HG02759 (cell line): ENCODE data around the gene TRNP1.

ENCODE experiments used
- ATAC-seq: cut with Tn5 transposase; IDR thresholded peaks from one replicate; pipeline ENCODE4 v1.9.1; 2021; ENCODE audit warnings: mild to moderate bottlenecking, moderate library complexity; ENCODE audit not compliant: unreplicated experiment

The TRNP1 gene

DNA sequence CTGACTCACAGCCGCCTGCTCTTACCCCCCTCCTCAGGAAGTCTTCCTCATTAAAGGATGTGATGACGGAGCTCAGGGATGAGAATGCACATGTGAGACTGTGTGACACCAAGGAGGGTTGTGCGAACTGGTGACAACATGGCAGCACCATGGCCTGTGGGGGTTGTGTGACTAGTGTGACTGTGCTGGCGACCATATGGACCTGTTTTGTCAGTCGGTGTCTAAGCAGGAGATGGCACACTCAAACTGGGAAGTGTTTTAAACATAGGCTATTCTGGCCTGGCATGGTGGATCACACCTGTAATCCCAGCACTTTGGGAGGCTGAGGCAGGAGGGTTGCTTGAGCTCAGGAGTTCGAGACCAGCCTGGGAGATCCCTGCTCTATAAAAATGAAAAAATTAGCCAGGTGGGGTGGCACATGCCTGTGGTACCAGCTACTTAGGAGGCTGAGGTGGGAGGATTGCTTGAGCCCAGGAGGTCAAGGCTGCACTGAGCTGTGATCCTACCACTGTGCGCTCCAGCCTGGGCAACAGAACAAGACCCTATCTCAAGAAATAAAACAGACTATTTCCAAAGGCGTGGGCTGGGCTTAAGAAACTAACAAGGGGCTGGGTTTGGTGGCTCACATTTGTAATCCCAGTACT, 7.4 kb downstream of the TRNP1 start:
- ATAC-seq, result no peak

DNA sequence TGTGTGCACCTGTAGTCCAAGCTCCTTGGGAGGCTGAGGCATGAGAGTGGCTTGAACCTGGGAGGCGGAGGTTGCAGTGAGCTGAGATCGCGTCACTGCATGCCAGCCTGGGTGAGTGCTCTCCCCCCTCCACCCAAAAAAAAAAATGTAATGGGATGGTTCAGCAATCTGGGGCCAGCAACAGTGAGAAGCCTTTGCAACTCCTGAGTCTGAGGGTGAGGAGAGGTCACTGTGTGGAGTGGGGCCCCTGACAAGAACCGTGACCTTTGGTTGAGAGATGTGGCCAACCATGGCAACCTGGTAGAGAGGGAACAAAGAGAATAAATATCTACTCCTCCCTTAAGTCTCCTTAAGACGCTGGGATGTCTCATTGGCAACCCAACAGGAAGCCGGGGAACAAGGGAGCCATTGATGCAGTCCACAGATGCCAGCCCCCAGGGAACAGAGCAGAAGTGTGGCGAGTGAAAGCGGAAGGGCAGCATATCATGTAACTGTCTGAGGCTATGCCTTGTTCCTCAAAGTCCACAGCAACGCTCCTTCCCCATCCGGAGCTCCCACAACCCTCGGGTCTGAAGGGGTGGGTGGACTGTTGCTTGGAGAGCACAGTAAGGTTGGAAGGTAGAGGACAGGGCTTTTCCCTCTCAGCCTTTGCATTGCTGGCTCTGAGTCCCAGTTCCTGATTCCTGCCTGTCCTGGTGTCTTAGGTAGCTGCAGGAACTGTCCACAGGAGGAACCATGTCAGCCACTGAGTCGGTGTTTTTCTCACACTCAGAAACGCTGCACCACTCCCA, 8.3 kb downstream of the TRNP1 start:
- peak; percentile 46 for ATAC-seq

DNA sequence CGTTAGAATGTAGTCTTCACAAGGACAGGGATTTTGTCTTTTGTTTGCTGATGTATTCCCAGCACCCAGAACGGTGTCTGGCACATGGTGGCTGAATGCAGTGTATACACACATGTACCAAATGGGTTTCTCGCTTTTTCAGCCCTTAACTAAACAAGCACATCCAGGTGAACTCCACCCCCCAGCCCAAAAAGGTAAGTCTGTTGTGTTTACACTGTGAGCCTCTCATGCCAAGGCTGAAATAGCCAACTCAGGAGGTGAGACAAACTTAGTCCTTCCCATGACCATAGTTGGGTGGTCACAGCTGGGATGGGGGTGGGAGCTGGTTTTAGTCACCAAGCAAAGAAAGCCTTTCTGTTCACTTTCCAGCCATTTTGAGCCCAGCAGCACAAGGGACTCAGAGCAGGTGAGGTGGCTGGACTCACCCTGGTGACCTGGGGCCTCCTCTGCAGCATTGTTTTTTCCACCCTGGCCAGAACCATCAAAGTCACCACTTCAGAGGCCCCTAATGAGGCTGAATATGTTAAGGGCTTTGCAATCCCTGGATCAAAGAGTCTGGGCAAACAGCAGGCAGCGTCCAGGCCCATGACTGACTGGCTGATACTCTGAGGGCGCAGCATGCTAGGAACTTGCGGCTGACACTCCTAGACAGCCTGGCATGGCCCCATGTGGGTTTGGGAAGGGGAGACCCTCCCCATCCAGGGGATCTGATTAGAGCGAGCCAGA, 10.4 kb downstream of the TRNP1 start:
- no peak for ATAC-seq

DNA sequence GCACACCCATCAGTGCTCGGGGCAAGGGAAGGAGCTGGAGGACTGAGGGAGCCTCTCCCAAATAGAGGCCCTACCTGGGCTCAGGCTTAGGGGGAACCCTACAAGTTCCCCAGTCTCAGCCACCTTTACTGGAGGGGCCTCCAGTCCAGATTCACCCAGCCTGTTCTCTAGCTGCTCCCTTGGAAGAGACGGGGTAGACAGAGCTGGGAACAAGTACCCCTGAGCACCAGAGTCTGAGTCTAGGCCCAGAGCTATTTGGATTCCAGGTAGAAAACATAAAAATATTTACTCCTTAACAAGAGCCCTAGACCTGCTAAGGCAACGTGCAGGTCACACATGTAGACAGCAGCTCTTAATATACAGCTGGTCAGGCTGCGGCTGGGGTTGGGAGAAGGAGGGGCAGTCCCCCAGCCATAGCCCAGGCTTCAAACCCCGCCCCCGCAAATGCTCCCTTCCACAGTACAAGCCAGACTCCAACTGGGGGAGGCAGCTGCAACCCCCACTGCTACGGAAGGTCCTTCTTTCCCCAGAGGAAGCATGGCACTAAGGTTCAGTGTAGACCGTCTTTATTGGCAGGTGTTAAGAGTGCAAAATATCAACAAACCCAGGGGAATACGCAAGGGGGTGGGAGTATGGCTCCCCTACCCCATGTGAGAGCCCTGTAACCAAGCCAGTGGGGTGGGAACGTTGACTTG, 11.1 kb downstream of the TRNP1 start:
- ATAC-seq, result no peak

DNA sequence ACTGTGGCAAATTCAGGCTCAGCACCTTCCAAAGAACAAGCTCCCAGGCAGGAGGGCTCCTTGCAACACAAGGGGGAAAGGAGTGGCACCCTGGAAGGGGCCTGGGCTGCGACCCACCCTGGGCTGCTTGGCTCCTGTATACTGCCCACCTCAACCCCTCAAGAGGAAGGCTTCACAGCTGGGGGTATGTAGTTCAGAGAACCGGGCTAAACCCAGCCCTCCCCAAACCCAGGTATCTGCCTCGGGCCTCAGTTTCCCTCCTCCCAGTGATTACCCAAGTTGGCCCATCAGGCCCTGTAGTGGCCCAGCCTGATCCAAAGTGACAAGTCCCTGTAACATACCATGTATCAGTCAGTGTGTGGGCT, 11.7 kb downstream of the TRNP1 start:
- ATAC-seq, result no peak

DNA sequence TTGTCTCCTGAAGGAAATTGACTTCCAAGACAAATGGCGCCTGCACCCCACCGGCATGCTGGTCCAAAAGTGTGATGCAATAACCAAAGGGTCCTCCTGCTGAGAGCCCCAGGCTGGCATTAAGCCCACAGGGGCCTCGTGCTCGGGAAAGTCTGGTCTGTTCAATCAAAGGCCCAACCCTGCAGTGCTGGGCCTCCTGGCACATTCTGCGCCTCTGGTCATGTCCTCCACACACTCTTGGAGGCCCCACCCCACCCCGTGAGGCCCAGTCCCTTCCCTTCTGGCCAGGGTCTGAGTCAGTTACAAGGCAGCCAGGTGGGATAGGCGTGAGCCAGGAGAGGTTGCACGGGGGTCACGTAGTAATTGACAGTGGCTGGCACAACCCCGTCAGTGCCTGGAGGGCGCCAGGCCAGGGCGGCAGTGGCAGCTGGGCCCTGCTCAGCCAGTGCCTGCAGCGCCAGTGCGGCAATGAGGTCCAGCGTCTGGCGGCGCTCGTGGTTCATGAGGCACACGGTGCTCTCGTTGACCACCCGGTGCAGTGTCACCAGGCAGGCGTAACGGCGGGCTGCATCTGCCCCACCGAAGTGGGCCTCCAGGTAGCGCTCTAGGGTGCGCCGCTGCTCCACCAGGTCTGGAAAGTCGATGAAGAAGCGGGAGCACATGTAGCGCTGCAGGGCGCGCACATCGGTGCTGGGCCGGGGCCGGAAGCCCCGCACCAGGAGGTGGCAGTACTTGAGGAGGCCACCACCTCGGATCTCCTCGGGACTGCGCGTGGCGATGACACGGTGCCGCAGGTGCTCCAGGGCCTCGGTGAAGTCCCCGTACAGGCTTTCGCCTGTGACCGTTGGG, 12.4 kb downstream of the TRNP1 start:
- ATAC-seq, result no peak

DNA sequence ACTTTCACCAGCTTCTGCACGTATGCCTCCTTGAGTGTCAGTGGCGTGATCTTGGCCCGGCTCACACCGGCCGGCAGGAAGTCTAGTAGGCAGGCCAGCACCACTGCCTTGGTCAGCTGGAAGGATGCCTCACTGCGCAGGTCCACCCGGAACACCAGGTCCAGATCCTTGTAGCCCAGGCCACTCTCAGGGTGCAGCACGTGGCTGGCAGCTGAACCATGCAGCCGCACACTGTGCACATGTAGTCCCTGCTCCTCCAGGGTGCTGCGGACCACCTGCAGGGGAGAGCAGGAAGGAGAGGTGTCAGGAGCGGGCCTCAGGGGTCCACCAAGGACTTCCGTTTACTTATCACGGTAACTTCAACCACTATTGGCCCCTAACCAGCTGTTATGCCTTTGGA, 13.2 kb downstream of the TRNP1 start:
- no peak for ATAC-seq

DNA sequence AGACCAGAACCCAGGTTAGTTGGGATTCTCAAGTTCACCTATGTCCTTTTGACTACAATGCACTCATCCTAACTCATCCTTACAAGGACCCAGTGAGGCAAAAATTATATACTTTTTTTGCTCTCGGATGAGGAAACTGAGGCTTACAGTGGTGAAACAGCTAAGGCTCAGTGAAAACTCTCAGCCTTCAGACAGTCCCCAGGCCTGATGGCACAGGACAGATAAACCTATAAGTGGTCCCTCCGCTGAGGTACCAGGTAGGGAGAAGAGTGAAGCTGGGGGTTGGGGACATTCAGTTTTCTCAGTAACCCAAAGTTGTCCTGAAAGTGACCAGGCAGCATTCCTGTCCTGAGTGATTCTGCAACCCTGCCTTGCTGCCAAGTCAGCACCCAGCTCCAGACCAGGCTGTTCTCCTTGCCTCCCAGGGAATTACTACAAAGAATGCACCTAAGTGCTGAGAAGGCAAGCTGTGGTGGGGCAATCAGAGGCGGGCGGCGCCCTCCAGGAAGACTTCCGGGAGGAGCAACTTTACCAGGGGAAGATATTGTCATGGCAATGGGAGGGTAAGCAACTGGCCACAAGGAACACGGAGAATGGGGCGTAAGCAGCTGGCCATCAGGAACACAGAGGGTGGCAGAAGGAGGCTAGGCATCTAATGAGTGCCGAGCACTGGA, 14.6 kb downstream of the TRNP1 start:
- no peak for ATAC-seq

DNA sequence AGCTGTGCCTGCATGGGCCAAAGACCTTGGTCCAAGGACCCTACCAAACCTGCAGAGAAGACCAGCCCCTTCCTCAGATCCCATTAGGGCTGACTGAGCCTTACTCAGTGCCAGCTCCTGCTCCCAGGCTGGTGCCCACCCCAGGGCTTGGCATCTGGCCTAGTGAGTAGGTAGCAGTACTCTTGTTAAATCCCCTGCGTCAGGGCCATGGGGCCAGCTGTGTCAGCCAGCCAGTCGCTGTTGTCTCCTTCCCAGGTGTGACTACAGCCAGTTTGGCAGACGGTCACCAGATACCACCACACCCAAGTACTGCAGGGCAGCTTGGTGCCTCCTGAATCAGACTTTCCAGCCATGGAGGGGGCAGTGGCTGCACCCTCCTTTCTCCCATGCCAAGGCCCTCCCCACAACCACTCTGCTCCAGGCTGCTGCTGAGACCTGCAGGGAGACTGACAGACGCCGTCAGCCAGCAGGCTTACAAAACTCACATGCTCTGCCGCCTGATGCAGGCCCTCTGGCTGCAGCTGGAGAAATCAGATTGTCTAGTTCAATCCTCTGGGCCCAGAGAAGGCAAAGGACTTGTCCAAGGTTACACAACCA, 16.2 kb downstream of the TRNP1 start:
- ATAC-seq, result no peak

DNA sequence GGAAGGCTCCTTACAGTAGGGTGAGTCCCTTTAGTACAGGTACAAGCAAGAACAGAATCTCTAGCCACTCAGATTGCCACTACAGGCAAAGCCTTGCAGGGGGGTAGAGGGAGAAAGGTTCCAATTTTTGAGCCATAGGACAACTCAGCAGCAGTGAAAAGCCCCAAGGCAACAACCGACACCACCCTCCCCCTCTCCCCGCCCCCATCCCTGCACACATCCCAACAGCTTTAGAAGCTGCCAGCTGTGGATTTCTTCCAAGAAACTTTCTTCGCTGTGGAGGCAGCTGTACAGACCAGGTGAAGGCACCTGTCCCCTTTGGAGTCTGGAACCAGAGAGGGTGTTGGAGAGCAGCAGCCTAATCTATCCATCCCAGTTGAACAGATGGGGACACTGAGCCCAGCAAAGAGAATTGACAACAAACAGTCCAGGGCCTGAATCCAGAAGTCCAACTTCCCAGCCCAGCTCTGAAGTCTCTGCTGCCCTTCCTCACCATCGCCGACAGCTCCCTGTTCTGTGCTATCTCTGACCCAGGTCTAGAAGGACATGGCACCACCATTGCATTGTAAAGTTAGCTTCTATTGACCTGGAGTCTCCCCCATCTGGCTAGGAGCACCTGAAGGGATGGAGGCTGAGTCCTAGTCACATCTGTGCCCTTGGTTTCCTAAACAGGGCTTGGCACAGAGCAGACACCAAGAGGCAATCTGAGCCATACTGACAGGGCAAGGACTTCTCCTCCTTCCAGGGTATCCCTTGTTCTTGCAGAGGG, 16.9 kb downstream of the TRNP1 start:
- ATAC-seq, result no peak

DNA sequence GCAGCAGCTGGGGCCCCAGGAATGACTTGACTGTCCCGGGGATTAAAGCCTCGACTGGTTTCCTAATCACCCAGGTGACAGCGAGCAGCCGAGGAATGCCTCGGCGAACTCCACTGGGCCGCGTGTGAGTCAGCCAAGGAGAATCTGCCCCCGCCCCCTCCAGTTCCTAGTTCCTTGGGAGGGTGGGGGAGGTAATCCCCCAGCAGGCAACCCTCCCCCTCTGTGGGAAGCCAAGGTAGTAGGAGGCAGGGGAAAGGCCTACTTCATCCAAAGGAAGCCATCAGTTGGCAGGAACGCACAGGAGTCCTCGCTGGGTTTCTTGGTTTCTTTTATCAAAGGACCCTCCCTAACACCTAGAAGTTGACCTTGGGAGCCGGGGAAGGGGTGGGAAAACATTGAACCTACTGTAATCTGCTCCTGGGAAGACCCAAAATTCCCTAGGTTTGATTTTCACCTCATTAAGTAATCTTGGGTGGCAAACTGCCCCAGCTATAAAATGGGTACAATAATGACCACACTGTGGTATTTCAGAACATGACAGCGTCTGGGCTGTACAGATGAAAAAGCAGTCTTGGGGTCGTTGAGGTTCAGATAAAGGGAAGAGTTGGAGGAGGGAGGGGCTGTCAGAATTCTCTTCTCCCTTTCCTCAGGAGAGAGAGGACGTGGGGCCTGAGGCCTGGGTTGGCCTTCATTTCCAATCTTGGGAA, 17.7 kb downstream of the TRNP1 start:
- ATAC-seq, result no peak

DNA sequence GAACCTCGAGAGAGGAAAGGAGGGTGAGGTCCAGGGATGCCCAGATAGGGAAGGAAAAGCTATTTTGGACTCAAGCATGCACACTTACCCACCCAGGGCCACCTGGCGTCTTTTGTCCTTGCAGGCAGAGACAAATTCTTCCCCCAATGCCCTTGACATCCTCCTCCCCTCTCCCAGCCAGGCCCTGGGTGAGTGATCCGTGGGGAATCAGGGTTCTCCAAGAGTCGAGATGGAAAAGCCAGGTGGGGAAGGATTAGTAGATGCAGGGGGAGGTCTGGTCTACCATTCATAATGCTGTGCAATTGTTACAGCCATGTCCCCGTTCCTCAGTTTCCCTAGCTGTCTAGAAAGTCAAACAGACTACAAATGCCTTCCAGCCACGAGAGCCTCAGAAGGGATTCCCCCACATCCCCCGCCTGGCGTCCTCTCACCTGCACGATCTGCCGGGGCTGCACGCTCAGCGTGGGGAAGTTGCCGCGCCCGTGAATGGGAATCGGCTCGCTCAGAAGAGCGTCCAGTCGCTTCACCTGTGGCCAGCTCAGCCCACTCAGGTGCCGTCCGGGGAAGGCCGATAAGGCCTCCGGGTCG, 18.6 kb downstream of the TRNP1 start:
- ATAC-seq, result no peak

DNA sequence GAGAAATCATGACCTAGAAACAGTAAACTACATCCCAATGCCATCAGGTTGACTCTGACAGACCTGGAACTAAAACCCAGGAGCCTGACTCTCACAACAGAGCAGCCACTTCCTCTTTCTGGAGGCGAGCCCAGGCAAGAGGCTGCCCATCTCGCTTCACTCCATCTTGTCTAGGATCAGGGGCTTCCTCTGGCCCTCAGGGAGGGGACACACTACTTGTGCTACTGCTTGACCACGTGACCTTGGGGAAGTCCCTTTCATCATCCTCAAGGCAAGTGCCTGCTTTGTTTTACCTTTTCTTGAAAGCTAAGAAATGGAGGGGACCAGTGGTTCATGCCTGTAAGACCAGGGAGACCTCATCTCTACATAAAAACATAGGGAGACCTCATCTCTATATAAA, 21.8 kb downstream of the TRNP1 start:
- ATAC-seq, result no peak

DNA sequence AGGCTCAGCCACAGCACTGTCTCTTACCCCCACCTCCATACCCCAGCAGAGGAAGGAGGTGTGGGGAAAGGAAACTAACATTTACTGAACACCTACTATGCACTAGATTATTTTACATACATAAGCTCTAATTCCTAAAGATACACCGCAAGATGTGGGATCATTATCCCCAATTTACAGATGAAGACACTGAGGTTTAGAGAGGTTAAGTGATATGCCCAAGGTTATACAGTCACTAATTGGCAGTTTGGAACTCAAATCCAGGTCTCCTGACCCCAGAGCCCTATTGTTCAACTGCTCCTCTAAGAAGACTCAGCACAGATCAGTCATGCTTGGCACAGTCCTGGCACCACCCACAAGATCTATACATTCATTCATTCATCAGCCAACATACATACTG, 22.9 kb downstream of the TRNP1 start:
- no peak for ATAC-seq

DNA sequence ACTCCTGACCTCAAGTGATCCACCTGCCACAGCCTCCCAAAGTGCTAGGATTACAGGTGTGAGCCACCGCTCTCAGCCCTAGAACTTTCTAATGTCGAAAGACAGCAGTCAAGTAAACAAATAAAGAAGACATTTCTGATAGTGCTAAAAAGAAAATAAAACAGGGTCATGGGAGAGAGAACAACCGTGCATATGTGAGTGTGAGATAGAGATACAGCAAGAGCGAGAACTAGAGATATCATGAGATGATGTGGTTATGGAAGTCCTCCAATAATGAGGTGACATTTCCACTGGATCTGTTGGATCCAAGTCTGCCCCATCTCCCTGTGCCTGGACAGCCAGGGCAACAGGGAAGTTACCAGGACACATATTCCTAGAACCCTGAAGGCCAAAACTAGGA, 23.7 kb downstream of the TRNP1 start:
- no peak for ATAC-seq

DNA sequence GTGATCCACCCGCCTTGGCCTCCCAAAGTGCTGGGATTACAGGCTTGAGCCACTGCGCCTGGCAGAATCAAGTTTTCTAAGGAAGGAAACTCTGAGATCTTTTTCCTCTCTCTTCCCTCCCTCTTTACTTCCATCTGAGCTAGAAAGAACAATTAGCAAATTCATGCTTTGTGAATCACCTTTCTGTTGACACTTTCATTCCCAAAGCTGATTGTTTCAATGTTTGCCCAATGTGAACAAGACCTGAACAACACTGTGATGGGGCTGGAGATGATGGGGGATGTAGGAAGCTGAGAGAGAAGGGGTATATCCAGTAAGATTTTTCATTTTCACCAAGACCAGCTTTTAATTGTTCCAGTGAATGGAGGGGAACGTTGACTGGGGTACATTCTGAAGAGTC, 24.8 kb downstream of the TRNP1 start:
- no peak for ATAC-seq

DNA sequence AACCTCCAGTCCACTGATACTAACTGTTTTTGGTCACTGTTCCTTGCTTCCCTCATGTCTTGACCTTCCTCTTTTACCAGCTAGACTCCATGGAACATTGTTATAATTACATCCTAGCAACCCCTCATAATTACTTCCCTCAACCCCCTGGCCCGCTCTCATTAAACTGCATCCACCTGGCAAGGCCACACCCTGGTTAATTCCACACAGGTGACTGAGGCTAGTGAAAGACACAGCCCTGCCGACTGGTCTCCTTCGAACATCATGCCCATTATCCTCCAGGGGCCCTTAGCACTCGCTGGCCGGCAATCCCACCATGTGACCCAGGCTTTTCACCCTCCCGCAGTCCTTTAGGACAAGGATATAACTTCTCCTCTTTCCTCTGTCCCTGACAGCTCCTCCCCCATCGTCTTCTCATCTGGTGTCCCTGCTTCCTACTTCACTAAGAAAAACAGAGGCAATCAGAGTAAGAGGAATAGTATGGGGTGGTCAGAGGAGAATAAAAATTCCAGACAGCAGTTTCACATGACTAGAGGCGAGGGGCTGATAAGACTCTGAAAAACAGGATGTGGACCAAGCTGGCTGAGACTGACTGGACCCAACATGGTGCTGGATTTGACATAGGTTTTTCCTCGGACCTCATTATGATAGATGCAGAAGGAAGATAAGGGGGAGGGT, 28.0 kb downstream of the TRNP1 start:
- ATAC-seq, result no peak
